Measurements from ENCODE around the gene EMILIN2. TPM values are rescaled to one million over a fixed set of nuclear protein-coding genes. Genes with fewer than 3 reads are reported as not detected.

Gene EMILIN2
- total and polyA plus RNA-seq, 9 of the 15 experiments (the other 6 are each of a cell fraction or from before 2014, with no cell fraction given) = 0.01 to 0.40 (median 0.19) TPM

DNA sequence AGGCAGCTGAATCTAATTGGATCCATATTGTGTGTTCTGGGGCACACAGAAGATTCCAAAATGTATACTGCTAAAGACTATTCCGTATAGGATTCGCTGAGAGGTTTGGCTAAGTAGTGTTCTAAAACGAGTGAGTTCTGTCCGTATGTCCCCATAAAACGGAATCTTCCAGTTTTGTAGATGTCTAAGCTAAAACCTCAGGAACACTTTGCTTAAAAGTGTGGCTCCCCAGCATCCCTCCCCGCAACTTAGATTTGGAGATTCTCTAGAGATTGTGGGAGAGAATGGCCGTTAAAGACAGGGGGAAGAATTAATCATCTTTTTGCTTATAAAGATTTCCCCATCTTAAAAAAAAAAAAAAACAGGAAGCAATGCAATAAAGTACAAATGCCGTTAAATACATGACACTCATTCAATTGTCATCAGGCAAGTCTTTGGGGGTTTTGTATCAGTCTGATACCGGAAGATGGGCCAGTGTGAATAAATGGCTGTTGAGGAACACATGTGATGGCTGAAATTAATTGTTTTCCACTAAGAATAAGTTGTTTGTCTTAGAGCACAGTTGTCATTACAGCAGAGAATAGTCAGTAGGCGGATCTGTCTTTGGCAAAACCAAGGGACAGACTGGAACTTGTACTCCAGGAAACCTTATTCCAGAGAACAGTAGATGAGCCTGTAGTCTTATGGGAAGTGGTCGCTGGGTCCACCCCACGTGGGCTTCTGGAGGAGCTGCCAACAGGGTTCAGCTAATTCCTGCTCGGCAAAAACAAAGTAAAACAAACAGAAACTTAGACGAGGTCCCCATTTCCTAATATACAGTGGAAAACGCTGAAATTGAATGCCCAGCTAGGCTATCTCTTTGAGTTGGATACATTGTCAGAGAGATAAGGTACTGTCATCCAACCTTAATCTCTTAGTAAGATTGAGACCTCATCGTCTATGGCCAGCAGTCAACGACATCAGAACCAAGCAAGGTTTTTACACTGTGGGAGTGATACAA lies 1.7 kb downstream of the EMILIN2 start:
- H3K4me2 ChIP-seq (ENCODE audit: insufficient read depth, low read length) = peak overlapping the region; percentile 61
- no peak overlapping the region for H3K4me3 ChIP-seq
- ChIA-PET CTCF (ENCODE audit: low intra/inter-chr PET ratio) (no interaction called here), POLR2A (interaction anchor here (0.5 to 1.8 kb wide), 2 partner anchors 17 to 413 kb away, joined by 4 read pairs; partner anchors contain the start of gene MYL12B)
- ATAC-seq = peak; percentile 3; the same call in 2 of the 3 replicates
- in situ Hi-C loops (cut with MboI) (no loop called here), intact Hi-C loops (cut with micrococcal nuclease) (no loop called here)
- DNase-seq (ENCODE audit: extremely low read depth in 1 of 4, low spot score in 3 of 4) = peak in 3 of 4 experiments; percentile 24 to 49 (median 39)
- FAIRE-seq = peak; percentile 79
- no peak overlapping the region for H3K9ac ChIP-seq (ENCODE audit: insufficient read depth in 1 of 2, low read depth in 2 of 2, low read length in 2 of 2)
- no peaks in the 10 kb centered on the region for H3K36me3 ChIP-seq (ENCODE audit: control insufficient read depth, insufficient read depth, low read length)
- no TSS peak for BruUV-seq (replicated peaks)
- 6% methylated on average over 17 of the region's 17 CpGs for WGBS (ENCODE audit: insufficient coverage, low coverage, missing lambda C conversion rate)
- H3K27me3 ChIP-seq (ENCODE audit: control insufficient read depth in 2 of 2, insufficient read depth in 2 of 2, low read length in 2 of 2) = peaks cover 25 to 32% of the 10 kb centered on the region in 2 experiments
- H3K79me2 ChIP-seq (ENCODE audit: control insufficient read depth, insufficient read depth, low read length) = no peaks in the 10 kb centered on the region
- H3K9me1 ChIP-seq (ENCODE audit: control insufficient read depth, insufficient read depth, low read length) = no peaks in the 10 kb centered on the region
- peak overlapping the region; percentile 43 for H2AFZ ChIP-seq (ENCODE audit: low read depth, low read length)
- H3K9me3 ChIP-seq (replicated peaks; ENCODE audit: control insufficient read depth, insufficient read depth, low read depth, low read length) = no peaks in the 10 kb centered on the region
- peaks cover 40 to 46% of the 10 kb centered on the region in 2 experiments for H3K4me1 ChIP-seq (replicated peaks in 1 of 2; ENCODE audit: control insufficient read depth in 2 of 2, insufficient read depth in 2 of 2, low read length in 2 of 2)
- H4K20me1 ChIP-seq (replicated peaks; ENCODE audit: control insufficient read depth, insufficient read depth, low read length) = no peaks in the 10 kb centered on the region; the same call in 1 of the 2 replicates
- H3K27ac ChIP-seq (ENCODE audit: extremely low read depth, low read depth, low read length) = no peak overlapping the region
- TF ChIP-seq ZNF224 (CRISPR knock-in tag; IDR thresholded peaks at IDR 0.05) (no peak), OTX1 (CRISPR knock-in tag; IDR thresholded peaks at IDR 0.05) (no peak), ZNF77 (CRISPR knock-in tag; IDR thresholded peaks at IDR 0.05) (no peak), ZNF551 (CRISPR knock-in tag; IDR thresholded peaks at IDR 0.05) (no peak), ZNF395 (CRISPR knock-in tag; IDR thresholded peaks at IDR 0.05) (no peak), MCM2 (IDR thresholded peaks at IDR 0.05; ENCODE audit: low read depth) (no peak), SOX6 (IDR thresholded peaks at IDR 0.05) (peak; percentile 60; the same call in 1 of the 2 replicates), HDAC6 (IDR thresholded peaks at IDR 0.05; ENCODE audit: low read depth, low read length) (no peak), TRIM28 (IDR thresholded peaks at IDR 0.05) (no peak), CBX8 (IDR thresholded peaks at IDR 0.05; ENCODE audit: borderline replicate concordance, extremely low read depth, low read depth, low read length, poor library complexity, severe bottlenecking) (peak; percentile 65), AFF1 (IDR thresholded peaks at IDR 0.05; ENCODE audit: low read depth in 1 of 2, partially characterized antibody in 2 of 2) (peak in 1 of 2 experiments; percentile 16), HMG20A (CRISPR knock-in tag; conservative IDR thresholded peaks at IDR 0.05) (no peak), ZNF217 (CRISPR knock-in tag; IDR thresholded peaks at IDR 0.05) (no peak)
- TF ChIP-seq, protein P1, sequence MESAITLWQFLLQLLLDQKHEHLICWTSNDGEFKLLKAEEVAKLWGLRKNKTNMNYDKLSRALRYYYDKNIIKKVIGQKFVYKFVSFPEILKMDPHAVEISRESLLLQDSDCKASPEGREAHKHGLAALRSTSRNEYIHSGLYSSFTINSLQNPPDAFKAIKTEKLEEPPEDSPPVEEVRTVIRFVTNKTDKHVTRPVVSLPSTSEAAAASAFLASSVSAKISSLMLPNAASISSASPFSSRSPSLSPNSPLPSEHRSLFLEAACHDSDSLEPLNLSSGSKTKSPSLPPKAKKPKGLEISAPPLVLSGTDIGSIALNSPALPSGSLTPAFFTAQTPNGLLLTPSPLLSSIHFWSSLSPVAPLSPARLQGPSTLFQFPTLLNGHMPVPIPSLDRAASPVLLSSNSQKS (CRISPR knock-in tag; IDR thresholded peaks at IDR 0.05) = no peak
